SK-N-SH (cell line): ENCODE measurements around the gene IRAK3. TPM values are rescaled to one million over a fixed set of nuclear protein-coding genes. Genes with fewer than 3 reads are reported as not detected.

Experiments used
- CTCF ChIA-PET: fragments of 300-600, 350-600 bp; formaldehyde crosslinking; extraction: SDS; loops from one replicate; lab custom pipeline; 2021; lab: Yijun Ruan, JAX
- POLR2A ChIA-PET: fragments of 350-600 bp; sonication (Branson Sonifier 250); formaldehyde crosslinking; extraction: SDS; loops from one replicate; lab custom pipeline; 2020; ENCODE audit warnings: antibody characterized with exemption, inconsistent platforms; lab: Yijun Ruan, JAX
- DNase-seq: peaks from one replicate; pipeline ENCODE4 v3.0.0; 2012
- H2AFZ ChIP-seq: fragments of 200-600 bp; sonication (generic); 2 replicates; pipeline ENCODE4 v1.8.1; 2016; ENCODE audit warnings: antibody characterized with exemption, mild to moderate bottlenecking, low read depth
- H3F3A ChIP-seq: fragments of 200-600 bp; sonication (generic); replicated peaks from 2 replicates; pipeline ENCODE3; 2016; ENCODE audit warnings: antibody characterized with exemption, mild to moderate bottlenecking; ENCODE audit not compliant: insufficient read depth
- H3K27ac ChIP-seq, 2 experiments: fragments of 200-500 bp in 1 of 2; fragments of 200-600 bp in 1 of 2; sonication (Bioruptor generic) in 1 of 2; sonication (generic), shearing (Covaris generic) in 1 of 2; 2 replicates each; pipeline versions ENCODE4 v1.5.1 to v1.6.1; 2014 to 2016; ENCODE audit warnings: low read depth in 2 of 2, inconsistent platforms in 1 of 2, low read length in 1 of 2, mild to moderate bottlenecking in 1 of 2, mixed read lengths in 1 of 2
- H3K27me3 ChIP-seq: fragments of 200-600 bp; sonication (generic), shearing (Covaris generic); 2 replicates; pipeline ENCODE4 v1.6.1; 2016; ENCODE audit warnings: mixed run types; ENCODE audit not compliant: insufficient read depth
- H3K36me3 ChIP-seq, 2 experiments: fragments of 200-500 bp in 1 of 2; fragments of 200-600 bp in 1 of 2; sonication (Bioruptor generic) in 1 of 2; sonication (generic) in 1 of 2; replicated peaks in 1 of 2; 2 replicates each; pipeline versions ENCODE3 to v1.5.1; 2014 to 2016; ENCODE audit warnings: low read length in 1 of 2, mild to moderate bottlenecking in 1 of 2; ENCODE audit not compliant: insufficient read depth in 2 of 2, control insufficient read depth in 1 of 2
- H3K4me1 ChIP-seq, 2 experiments: fragments of 200-500 bp in 1 of 2; fragments of 200-600 bp in 1 of 2; sonication (Bioruptor generic) in 1 of 2; sonication (generic), shearing (Covaris generic) in 1 of 2; 2 replicates each; pipeline versions ENCODE4 v1.5.1 to v1.6.1; 2014 to 2016; ENCODE audit warnings: low read depth in 1 of 2, low read length in 1 of 2, mixed run types in 1 of 2; ENCODE audit not compliant: insufficient read depth in 2 of 2, control insufficient read depth in 1 of 2
- H3K4me2 ChIP-seq: fragments of 200-600 bp; sonication (generic), shearing (Covaris generic); 2 replicates; pipeline ENCODE4 v1.6.1; 2017; ENCODE audit warnings: mixed run types
- H3K4me3 ChIP-seq, 2 experiments: fragments of 200-500 bp in 1 of 2; fragments of 200-600 bp in 1 of 2; sonication (Bioruptor generic) in 1 of 2; sonication (generic), shearing (Covaris generic) in 1 of 2; 2 replicates each; pipeline versions ENCODE4 v1.5.1 to v1.8.1; 2014 to 2016; ENCODE audit warnings: low read depth in 2 of 2, inconsistent platforms in 1 of 2, low read length in 1 of 2, mild to moderate bottlenecking in 1 of 2, mixed read lengths in 1 of 2, moderate library complexity in 1 of 2
- H3K79me2 ChIP-seq: fragments of 200-600 bp; sonication (generic); 2 replicates; pipeline ENCODE4 v1.8.1; 2017; ENCODE audit warnings: mild to moderate bottlenecking; ENCODE audit not compliant: insufficient read depth
- H3K9ac ChIP-seq: fragments of 200-600 bp; sonication (generic); 2 replicates; pipeline ENCODE4 v1.6.1; 2017; ENCODE audit warnings: mixed run types
- H3K9me2 ChIP-seq: fragments of 200-600 bp; sonication (generic); 2 replicates; pipeline ENCODE4 v1.6.1; 2017; ENCODE audit warnings: mixed run types
- H3K9me3 ChIP-seq: fragments of 200-600 bp; sonication (generic); 2 replicates; pipeline ENCODE4 v1.6.1; 2017; ENCODE audit warnings: mixed run types, mild to moderate bottlenecking, moderate library complexity
- H4K20me1 ChIP-seq: fragments of 200-600 bp; sonication (generic); 2 replicates; pipeline ENCODE4 v1.6.1; 2017; ENCODE audit warnings: mild to moderate bottlenecking, mixed run types; ENCODE audit not compliant: insufficient read depth
- CHD2 ChIP-seq: fragments of 150-350 bp; IDR thresholded peaks from 2 replicates; pipeline ENCODE4 v1.6.1; 2018; ENCODE audit warnings: low read length; ENCODE audit not compliant: partially characterized antibody
- CTCF ChIP-seq: fragments of 200-600 bp; sonication (generic); IDR thresholded peaks from 2 replicates; pipeline ENCODE4 v1.6.1; 2017; ENCODE audit warnings: antibody characterized with exemption, mild to moderate bottlenecking, moderate library complexity
- EP300 ChIP-seq, 2 experiments: IDR thresholded peaks; 2 replicates each; pipeline versions ENCODE4 v1.4.0 to v1.6.1; 2012; ENCODE audit warnings: borderline replicate concordance in 1 of 2, low read depth in 1 of 2, low read length in 1 of 2
- FOSL2 ChIP-seq: IDR thresholded peaks from 2 replicates; pipeline ENCODE4 v1.4.0; 2012; ENCODE audit warnings: low read depth, mild to moderate bottlenecking, moderate library complexity, borderline replicate concordance
- FOXJ3 ChIP-seq: sonication (generic); formaldehyde crosslinking; IDR thresholded peaks from 2 replicates; pipeline ENCODE4 v1.5.1; 2020; ENCODE audit warnings: mild to moderate bottlenecking, missing genetic modification reagents
- GABPA ChIP-seq: IDR thresholded peaks from 2 replicates; pipeline ENCODE4 v1.4.0; 2012; ENCODE audit warnings: low read depth, mild to moderate bottlenecking
- GATA2 ChIP-seq: sonication (generic); formaldehyde crosslinking; IDR thresholded peaks from 2 replicates; pipeline ENCODE4 v1.5.0; 2020; ENCODE audit warnings: mild to moderate bottlenecking, missing genetic modification reagents
- MAX ChIP-seq: IDR thresholded peaks from 2 replicates; pipeline ENCODE4 v1.4.0; 2012; ENCODE audit warnings: low read depth
- MXI1 ChIP-seq: IDR thresholded peaks from 2 replicates; pipeline ENCODE4 v1.6.1; 2012; ENCODE audit warnings: mild to moderate bottlenecking, low read depth, low read length, improper control_type of control experiment
- NFIC ChIP-seq: IDR thresholded peaks from 2 replicates; pipeline ENCODE4 v1.4.0; 2012; ENCODE audit warnings: borderline replicate concordance
- PBX3 ChIP-seq: IDR thresholded peaks from 2 replicates; pipeline ENCODE4; 2012
- POLR2AphosphoS5 ChIP-seq: IDR thresholded peaks from 2 replicates; pipeline ENCODE4 v1.6.1; 2012; ENCODE audit warnings: low read depth, low read length
- RAD21 ChIP-seq: IDR thresholded peaks from 2 replicates; pipeline ENCODE4 v1.6.1; 2012; ENCODE audit warnings: mild to moderate bottlenecking, low read length
- RXRA ChIP-seq: IDR thresholded peaks from 2 replicates; pipeline ENCODE4 v1.4.0; 2012; ENCODE audit warnings: low read depth, mild to moderate bottlenecking, borderline replicate concordance
- SIN3A ChIP-seq: IDR thresholded peaks from 2 replicates; pipeline ENCODE4 v1.6.1; 2012; ENCODE audit warnings: low read depth, mild to moderate bottlenecking, low read length, moderate library complexity, borderline replicate concordance
- TAF1 ChIP-seq: IDR thresholded peaks from 2 replicates; pipeline ENCODE4 v1.6.1; 2012; ENCODE audit warnings: low read depth, mild to moderate bottlenecking, low read length, moderate library complexity, borderline replicate concordance
- TCF12 ChIP-seq: IDR thresholded peaks from 2 replicates; pipeline ENCODE4 v1.4.0; 2012
- TEAD4 ChIP-seq: IDR thresholded peaks from 2 replicates; pipeline ENCODE4 v1.4.0; 2012; ENCODE audit warnings: mild to moderate bottlenecking, borderline replicate concordance; ENCODE audit not compliant: insufficient read depth
- ZBTB33 ChIP-seq: IDR thresholded peaks from 2 replicates; pipeline ENCODE4 v1.4.0; 2012; ENCODE audit warnings: low read depth, borderline replicate concordance
- WGBS: methylation state at CpG from one replicate; pipeline ENCODE4 v1.1.6; 2017; ENCODE audit warnings: low lambda C conversion rate; 5-methylcytosine and 5-hydroxymethylcytosine counted together
- polyA plus RNA-seq, 3 experiments: library from polyadenylated mRNA; depleted of rRNA; stranded (reverse); fragments of >200 nt; gene quantifications; 2 replicates each; pipeline ENCODE4 v1.2.3, GENCODE V29; 2012

Gene IRAK3
- polyA plus RNA-seq, 1 of the 3 experiments (the other 2 are of a cell fraction), result not detected

- no peaks in the 10 kb centered on the region for H3K36me3 ChIP-seq
- DNase-seq, result no peak
- no peak overlapping the region for H3K9ac ChIP-seq
- H3K9me2 ChIP-seq, result no peaks in the 10 kb centered on the region
- H3K4me3 ChIP-seq, result no peak overlapping the region
- H2AFZ ChIP-seq, result no peak overlapping the region
- H3K27ac ChIP-seq, result no peak overlapping the region
- no peaks in the 10 kb centered on the region for H3K9me3 ChIP-seq
- H3K27me3 ChIP-seq, result peaks cover 59% of the 10 kb centered on the region
- POLR2A ChIA-PET, result no interaction called here
- CTCF ChIA-PET, result no interaction called here
- no peaks in the 10 kb centered on the region for H3F3A ChIP-seq
- H4K20me1 ChIP-seq, result no peaks in the 10 kb centered on the region
- H3K4me1 ChIP-seq, result peaks cover 0 to 4% of the 10 kb centered on the region in 2 experiments; a peak in 1 of 4 replicates
- H3K4me2 ChIP-seq, result no peak overlapping the region
- TF ChIP-seq MAX (no peak), GATA2 (no peak), RXRA (no peak), FOSL2 (no peak), MXI1 (no peak), CTCF (no peak)
- H3K79me2 ChIP-seq, result no peaks in the 10 kb centered on the region
- WGBS, result 91% methylated on average over 6 of the region's 6 CpGs
These were observed 875 bp downstream of the IRAK3 start for GRCh38 chr12:66189889-66190288.

GRCh38 chr12:66190519-66191370, 1.7 kb downstream of the IRAK3 start:
- Histone ChIP-seq H3K9me2 (no peaks in the 10 kb centered on the region), H2AFZ (no peak overlapping the region), H3K79me2 (no peaks in the 10 kb centered on the region), H3K27me3 (peaks cover 68% of the 10 kb centered on the region), H3F3A (no peaks in the 10 kb centered on the region), H3K4me2 (no peak overlapping the region)
- no peak for TF ChIP-seq EP300 (IDR thresholded peaks at IDR 0.05; ENCODE audit: borderline replicate concordance in 1 of 2, low read depth in 1 of 2, low read length in 1 of 2)
- no peak for TF ChIP-seq CHD2
- no peak for TF ChIP-seq PBX3
- TF ChIP-seq ZBTB33, result no peak
- TF ChIP-seq POLR2AphosphoS5, result no peak
- no peak for TF ChIP-seq NFIC
- TF ChIP-seq TEAD4, result no peak
- no peak for TF ChIP-seq RAD21
- no peak for TF ChIP-seq GATA2
- no peak for TF ChIP-seq TCF12
- TF ChIP-seq TAF1, result no peak
- no peak for TF ChIP-seq CTCF
- TF ChIP-seq GABPA, result no peak
- no peak for TF ChIP-seq FOXJ3 (CRISPR knock-in tag)
- TF ChIP-seq MAX, result no peak
- no peak for TF ChIP-seq SIN3A
- TF ChIP-seq, all 33 proteins: peak for 0
- ChIA-PET POLR2A (no interaction called here), CTCF (interaction anchor here (1.7 kb wide), 1 partner anchor 21 kb away, joined by 7 read pairs; the partner anchor contains the start of gene TMBIM4)
- H3K4me3 ChIP-seq, result no peak overlapping the region
- no peak overlapping the region for H3K27ac ChIP-seq
- DNase-seq, result no peak
- no peaks in the 10 kb centered on the region for H4K20me1 ChIP-seq
- H3K9me3 ChIP-seq, result no peaks in the 10 kb centered on the region
- peaks cover 0 to 4% of the 10 kb centered on the region in 2 experiments; a peak in 1 of 4 replicates for H3K4me1 ChIP-seq
- 79% methylated on average over 1 of the region's 1 CpG for WGBS
- no peaks in the 10 kb centered on the region for H3K36me3 ChIP-seq
- H3K9ac ChIP-seq, result no peak overlapping the region
